Stimulated activated naive CD4-positive, alpha-beta T cell (primary cell): Measurements from ENCODE around the gene CEP170.

Experiments used
- DNase-seq, 6 experiments: peaks; one replicate each; lab custom pipeline; 2025; lab: John Stamatoyannopoulos, UW

Gene CEP170

DNA sequence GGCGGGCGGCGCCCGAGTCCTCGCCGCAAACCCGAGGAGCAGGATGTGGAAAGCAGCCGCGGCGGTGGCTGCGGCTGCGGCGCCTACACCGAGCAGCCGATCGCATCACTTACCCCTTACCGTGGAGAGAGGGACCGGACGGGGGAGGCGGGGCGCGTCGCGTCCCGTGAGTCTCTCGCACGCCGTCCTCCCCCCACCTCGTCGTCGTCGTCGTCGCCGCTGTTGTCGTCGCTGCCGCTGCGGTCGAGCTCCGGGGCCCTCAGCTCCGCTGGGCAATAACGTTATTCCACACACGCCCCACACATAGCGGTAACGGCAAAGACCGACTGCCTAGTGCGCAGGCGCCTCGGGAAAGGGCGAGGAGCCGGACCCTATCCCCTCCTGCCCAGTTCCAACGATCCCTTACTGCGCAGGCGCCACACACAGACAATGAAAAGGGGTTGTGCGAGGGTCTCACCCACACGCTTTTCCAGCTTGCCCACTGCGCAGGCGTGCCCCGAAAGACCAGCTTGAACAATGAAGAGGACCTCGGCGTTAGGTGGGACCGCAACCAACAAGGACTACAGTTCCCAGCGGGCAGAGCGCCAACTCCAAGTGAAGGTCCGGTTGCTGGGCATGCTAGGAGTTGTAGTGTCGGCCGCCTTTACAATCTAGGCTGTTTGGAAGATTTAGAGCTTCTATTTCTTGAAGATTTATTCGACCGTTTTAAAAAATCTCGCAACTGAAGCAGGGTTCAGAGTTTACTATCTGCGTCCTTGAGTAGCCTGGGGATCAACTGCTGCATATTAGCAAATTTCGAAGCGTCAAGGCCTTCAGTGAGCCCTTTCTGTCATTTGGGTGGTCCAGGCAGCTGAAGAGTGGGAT, at the start of gene CEP170:
TSS of gene CEP170 (minus strand) at position 355 of the 864 bp plus-strand sequence. CDS start 30,001 bp downstream, outside the sequence.
- DNase-seq, result peak; percentile 86 to 95 (median 89)

DNA sequence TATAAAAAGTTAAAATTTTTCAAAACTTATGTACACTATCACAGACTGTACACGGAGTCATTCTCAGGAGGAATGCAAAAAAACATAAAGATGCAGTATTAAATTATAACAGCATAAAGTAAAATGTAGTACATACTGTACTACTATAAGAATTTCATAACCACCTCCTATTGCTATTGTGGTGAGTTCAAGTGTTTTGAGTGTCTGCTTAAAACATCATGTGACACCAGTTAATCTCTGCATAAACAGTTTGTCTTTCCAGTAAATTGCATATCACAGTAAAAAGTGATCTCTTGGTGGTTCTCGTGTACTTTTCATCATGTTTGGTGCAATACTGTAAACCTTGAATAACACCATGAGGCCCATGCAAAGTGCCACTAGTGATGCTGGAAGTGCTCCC, 46.0 kb upstream of the CEP170 start:
- no peak for DNase-seq

DNA sequence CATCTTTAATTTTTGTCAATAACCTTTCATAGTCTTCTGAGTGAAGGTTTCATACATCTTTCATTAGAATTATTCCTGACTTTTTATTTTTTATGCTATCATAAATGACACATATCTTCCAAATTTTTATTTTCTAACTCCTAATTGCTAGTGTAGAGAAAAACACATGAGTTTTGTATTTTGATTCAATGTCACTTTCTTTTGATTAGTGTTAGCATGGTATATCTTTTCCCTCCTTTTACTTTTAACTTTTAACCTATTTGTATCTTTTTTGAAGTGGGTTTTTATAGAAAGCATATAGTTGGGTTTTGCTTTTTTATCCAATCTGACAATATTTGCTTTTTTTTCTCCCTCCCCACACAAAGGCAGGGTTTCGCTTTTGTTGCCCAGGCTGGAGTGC, 44.0 kb upstream of the CEP170 start:
- DNase-seq, result no peak

DNA sequence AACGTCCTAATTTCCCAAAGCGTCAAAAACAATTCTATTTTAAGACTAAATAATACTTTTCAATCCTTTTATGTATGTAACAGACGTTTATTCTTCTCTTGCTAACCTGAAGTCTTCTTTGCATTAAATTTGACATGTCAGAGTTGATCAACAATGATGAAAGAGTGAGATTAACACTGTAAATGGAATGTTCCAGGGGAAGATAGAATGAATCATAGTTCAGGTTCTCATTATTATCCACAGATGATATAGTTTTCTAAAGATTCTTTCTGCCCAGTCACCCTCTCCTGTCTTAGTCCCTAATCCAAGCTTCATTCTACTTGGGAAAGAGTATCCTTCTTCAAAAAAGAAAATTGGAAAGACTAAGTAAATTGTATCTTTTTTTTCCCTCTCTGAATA, 39.6 kb upstream of the CEP170 start:
- DNase-seq, result no peak

DNA sequence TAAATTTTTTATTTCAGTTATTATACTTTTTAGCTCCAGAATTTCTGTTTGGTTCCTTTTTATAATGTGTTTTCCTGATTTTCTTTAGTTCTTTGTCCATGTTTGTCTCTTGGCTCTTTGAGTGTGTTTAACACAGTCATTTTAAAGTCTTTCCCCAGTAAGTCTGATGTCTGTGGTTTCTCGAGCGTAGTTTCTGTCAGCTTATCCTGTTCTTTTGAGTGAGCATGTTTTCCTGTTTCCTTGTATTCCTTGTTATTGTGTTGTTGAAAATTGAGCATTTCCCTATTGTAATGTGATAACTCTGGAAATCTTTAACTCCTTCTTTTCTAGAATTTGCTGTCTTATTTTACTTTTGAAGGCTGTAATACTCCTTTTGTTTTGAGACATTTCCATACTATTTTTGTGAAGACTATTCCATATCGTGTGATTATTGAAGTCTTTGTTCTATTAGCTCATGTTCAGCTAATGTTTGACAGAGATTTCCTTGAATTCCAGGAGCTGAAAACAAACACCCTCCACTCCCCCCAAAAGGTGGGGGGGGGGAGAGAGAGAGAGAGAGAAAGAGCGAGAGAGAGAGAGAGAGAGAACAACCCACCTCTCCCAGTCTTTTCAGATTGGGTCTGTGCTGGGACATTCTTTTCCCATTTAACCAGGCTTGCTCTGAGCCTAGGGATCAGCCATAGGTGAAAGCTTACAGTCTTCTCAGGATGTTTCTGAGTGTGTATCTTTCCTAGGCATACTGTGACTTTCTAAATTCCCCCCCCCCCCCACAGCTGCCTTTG, 39.1 kb upstream of the CEP170 start:
- DNase-seq, result no peak

DNA sequence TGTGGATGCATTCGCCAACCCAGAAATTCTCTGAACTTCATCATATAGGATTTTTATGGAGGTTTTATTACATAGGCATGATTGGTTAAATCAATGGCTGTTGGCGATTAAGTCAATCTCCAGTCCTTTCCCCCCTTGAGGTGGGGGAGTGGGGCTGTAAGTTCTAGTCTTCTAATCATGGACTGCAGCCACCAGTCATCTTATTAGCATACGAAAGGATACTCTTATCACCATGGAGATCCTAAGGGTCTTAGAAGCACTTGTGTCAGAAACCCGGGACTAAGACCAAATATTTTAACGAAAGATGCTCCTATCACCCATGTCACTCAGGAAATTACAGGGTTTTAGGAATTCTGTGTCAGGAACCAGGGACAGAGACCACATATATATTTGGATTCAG, 37.0 kb upstream of the CEP170 start:
- no peak for DNase-seq

DNA sequence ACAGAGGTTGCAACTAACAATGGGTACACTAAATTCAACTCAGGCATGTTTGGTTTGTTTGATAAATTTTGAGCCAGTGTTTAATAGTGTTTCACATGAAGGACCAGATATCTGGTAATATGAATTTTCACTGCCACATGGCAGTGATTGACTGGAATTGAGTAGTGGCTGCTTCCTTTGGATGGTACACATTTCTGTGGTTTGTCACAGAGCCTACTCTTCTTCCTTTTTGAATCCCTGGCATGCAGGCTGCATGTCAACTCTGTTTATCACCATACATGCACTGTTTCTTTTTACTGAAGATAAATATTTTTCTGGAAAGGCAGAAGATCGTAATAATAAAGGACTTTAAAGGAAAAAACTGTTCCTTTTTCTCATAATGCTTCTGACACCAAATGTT, 36.2 kb upstream of the CEP170 start:
- DNase-seq, result no peak

DNA sequence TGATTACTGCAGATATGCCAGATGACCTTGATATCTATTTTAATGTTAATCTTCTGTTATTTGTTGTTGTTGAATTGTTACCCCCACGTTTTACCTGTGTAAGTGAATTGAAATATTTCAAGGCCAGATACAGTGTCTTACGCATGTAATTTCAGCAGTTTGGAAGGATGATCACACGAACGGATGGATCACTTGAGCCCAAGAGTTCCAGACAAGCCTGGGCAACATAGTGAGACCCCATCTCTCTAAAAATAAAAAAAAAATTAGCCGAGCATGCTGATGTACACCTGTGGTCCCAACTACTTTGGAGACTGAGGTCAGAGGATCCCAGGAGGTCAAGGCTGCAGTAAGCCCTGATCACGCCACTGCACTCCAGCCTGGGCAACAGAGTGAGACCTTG, 33.0 kb upstream of the CEP170 start:
- no peak for DNase-seq

DNA sequence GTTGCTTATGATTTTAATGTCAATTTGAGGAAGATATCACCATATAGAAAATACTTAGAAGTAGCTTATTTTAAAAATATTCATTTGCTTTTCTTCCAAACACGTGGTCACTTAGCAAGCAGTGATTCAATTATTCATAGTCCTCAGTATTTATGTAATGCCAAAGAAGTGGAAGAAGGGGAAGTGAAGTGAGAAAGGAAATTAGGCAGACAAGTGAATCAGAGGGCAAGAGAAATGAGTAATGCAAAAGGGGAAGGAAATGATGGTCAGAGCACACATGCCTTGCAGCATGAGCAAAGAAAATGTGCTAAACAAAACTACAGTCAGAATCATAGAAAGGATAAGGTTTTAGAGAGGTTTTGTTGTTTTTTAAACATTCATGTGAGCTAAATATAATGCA, 32.6 kb upstream of the CEP170 start:
- no peak for DNase-seq

DNA sequence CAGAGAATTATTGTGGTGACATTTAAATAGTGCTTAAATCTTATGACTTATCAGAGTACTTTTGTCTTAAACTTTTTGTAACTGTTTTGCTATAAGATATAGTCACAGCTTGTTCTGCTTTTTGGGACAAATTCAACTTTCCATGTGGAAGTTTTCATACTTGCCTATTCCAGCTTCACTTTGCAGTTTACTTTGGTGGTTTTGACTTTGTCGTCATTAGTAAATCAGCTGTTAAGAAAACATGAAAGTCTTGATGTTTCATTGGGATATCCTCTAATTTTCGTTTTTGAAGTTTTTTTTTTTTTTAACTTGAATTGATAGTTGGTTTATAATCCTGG, 32.0 kb upstream of the CEP170 start:
- DNase-seq, result no peak

DNA sequence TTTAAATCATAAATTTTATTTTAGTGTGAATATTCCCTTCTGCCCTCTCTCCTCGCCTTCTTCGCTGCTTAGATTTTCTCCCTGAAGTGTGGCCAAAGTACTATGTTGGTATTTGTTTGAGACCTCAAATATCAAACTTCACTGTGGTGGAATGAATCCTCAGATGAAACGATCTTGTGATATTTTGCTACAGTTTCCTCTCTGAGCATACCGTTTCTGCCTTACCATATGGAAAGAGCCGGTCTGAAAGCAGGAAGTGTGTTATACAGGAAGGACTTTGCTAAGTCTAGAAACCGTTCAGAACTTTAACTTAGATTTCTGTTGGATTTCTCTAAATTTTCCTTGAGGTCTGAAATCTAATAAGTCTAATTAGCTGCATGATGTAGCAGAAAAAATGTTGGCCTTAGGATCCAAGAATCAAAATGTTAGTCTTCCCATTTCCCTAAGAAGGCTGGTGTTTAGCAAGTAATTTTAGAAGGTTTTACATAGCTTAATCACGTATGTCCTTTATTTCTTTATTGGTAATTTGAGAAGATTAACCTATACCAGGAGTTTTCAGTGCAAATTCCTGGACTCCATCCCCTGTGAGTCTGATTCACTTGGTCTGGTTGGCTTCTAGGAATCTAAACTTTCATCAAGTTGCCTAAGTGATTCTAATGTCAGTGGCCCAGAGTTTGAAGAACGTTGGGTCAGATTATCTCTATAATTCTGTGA, 31.5 kb upstream of the CEP170 start:
- DNase-seq, result peak in 1 of 6 experiments; percentile 18

DNA sequence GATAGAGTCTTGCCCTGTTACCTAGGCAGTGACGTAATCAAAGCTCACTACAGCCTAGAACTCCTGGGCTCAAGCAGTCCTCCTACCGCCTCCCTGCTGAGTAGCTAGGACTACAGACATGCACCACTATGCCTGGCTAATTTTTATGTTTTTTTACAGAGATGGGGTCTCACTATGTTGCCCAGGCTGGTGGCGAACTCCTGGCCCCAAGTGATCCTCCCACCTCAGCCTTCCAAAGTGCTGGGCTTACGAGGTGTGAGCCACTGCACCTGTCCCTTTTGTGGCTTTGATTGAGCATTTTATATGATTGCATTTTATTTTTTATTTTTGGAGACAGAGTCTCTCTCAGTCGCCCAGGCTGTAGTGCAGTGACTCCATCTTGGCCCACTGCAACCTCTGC, 26.6 kb upstream of the CEP170 start:
- no peak for DNase-seq

DNA sequence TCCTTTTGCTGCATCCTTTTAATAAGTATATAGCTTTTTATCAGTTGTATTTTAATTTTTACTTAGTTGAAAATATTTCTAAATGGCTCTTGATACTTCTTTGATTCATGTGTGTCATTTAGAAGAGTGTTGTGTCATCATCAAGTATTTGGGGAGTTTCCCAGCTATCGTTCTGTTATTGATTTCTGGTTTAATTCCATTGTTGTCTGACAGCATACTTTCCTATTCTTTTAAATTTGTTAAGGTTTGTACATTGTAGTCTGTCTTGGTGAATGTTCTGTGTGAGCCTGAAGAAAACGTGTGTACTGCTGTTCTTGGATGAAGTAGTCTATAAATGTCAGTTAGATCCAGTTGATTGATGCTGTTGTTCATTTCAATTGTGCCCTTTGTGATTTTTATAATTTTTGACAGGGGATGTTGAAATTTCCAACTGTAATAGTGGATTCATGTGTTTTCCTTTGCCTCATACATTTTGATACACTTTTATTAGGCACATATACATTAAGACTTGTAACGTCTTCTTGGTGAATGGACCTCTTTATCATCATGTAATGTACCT, 25.6 kb upstream of the CEP170 start:
- no peak for DNase-seq

DNA sequence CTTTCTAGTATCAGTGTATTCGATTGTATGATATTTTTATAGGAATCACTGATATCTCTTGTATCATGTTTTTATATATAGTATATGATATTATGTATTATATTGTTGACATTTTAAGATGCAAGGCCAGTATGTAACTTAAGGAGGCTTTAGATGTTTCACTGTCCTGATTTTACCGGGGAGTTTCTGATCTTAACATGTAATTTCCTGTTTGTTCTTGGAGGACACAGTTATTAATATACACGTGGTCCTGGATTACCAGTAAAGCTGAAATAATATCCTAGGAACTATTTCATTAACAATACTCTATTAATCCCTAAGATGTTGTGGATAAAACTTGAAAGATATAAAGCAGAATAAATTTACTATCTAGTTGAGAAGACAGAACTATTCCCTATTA, 20.2 kb upstream of the CEP170 start:
- no peak for DNase-seq

DNA sequence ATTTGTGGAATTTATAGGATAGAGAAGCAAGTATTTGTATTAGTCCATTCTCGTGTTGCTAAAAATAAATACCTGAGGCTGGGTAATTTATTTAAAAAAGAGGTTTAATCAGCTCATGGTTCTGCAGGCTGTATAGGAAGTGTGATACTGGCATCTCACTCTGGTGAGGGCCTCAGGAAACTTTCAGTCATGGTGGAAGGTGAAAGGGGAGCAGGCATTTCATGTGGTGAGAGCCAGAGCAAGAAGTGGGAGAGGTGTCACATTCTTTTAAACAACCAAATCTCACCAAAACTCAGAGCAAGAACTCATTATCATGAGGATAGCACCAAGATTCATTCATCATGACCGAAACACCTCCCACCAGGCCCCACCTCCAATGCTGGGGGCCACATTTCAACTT, 18.9 kb upstream of the CEP170 start:
- no peak for DNase-seq

DNA sequence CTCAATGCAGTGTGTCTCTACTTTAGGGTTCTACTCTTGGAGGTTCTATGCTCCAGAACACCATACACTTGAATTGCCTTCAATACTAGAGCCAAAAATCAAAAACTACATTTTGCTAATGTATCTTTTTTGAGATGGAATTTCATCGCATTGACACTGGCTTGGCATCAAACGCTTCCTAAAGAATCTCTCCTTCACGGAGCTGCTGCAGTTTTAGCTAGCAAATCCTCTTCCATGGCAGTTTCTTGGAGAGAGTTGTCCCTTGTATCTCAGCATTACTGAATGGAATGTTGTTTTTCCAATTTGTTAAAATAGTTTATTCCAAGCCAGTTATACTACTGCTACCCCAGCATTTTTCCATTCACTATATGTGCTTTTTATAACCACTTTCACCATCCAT, 18.4 kb upstream of the CEP170 start:
- DNase-seq, result no peak

DNA sequence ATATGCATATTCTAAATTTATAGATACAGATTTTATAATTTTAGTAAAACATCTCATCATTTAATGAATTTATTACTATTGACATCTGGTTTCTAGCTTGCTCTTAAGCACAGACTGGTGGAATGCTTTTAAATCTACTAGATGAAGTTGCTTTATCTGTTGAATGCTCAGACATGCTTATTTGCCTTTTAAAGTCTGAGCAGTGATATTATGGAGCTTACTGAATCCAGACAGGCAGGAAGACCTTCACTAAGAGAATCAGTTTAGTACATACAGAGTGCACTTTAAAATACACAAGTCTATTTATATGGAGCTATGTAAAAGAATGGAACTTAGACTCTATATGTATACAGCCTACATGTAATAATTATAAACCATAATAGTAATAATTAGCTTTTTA, 17.3 kb upstream of the CEP170 start:
- no peak for DNase-seq

DNA sequence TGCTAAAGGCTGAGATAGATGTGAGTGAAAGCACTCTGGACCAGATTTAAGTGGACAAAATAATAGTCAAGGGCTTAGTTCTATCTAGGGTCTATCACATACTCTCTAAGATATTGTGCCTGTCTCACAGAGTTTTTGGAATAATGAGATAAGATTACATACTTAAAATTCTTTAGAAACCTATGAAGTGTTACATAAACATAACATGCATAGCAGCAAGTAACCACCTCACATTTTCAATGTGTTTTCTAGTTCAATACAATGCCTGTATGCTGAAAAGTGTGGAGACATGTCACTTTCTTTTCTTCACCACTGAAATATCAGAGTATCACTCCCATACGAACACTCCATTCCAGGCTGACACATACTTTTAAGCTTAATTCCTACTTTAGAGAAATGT, 16.9 kb upstream of the CEP170 start:
- DNase-seq, result no peak

DNA sequence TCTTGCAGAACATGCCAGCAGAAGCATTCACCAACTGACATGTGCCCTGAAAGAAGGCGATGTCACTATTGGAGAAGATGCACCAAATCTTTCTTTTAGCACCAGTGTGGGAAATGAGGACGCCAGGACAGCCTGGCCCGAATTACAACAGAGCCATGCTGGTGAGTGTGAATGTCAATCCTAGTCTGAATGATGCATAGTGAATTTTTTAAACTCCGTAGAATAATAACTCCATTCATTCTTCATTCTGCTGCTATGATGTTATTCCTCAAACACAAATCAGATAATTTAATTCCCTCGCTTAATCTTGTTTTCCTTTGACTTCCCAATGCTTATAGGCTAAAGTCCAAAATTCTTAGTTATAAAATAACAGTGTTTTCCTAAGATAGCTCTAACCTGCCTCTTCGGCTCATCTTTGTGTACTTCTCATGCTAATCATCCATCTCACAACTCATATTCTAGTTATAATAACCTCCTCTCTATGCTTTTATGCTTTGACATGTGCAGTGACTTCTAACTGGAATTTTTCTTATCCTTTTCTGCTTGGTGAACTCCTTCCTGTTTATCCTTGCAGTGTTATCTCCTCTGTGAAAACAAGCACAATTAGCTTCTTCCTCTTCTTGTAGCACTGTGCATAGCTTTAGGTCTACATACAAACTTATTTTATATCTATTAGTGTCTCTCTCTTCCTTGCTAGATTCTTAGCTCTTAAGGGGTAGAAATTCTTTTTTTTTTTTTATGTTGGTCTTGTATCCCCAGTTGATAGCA, 15.2 kb upstream of the CEP170 start:
- no peak for DNase-seq

DNA sequence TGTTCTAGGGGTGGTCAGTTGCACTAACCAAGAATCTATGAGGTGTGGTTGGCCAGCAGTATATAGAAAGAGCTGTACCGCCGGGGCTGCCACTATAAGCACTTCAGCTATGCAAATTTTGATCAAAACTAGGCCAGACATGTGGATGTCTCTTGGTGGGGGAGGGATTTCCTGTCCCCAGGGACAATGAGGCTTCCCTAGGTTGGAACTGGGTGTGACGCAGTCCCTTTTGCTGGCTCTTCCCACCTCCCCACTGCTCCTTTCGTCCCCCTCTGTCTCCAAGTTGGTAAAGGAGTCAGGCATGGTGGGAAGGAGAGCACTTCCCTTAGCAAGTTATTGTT, 14.3 kb upstream of the CEP170 start:
- DNase-seq, result no peak

DNA sequence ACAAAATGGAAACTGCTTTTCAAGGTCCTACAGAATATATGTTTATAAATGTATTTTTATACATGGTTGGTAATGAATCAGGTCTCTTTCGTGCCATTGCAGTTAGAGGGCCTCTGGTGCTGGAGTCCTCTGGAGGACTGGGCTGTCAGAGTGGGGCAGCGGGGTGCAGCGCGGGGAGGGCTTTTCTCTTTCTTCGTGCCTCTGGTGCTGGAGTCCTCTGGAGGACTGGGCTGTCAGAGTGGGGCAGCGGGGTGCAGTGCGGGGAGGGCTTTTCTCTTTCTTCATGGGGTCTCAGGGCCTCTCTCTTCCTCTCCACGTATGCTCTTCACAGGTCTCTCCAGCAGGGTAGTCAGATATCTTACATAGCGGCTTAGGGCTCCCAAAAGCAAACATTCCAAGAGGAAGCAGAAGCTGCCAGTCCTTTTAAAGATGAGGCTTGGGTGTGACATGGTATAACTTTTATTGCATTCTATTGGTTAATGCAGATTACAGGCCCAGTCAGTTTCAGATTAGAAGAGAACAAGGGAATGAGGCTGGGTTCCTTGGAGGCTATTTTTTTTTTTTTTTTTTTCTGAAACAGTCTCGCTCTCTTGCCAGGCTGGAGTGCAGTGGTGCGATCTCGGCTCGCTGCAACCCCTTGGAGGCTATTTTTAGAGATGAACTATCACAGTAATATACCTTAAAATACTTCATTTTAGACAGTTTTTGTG, 13.8 kb upstream of the CEP170 start:
- DNase-seq, result no peak
